NCI-H1417 (cell line): Measurements from ENCODE around the gene MYO1D.

Experiments
- DNase-seq, 3 experiments: peaks; one replicate each; lab custom pipeline; 2025; lab: John Stamatoyannopoulos, UW

MYO1D gene

GRCh38 chr17:32488177-32488542, 388.8 kb downstream of the MYO1D start:
- DNase-seq, result peak in 2 of 3 experiments; percentile 39 to 63

- DNase-seq, result peak; percentile 20 to 86 (median 78)
These were observed 389.3 kb downstream of the MYO1D start for GRCh38 chr17:32487473-32488176.

GRCh38 chr17:32486701-32487472, 390.0 kb downstream of the MYO1D start, which contains the start of gene CDK5R1:
Gene CDK5R1, plus strand, starts transcription at chr17:32486993. Its CDS starts 628 bp downstream, at chr17:32487621.
- DNase-seq, result peak; percentile 66 to 95 (median 92)

- DNase-seq, result peak; percentile 86 to 95 (median 94)
These were observed 390.7 kb downstream of the MYO1D start for GRCh38 chr17:32486111-32486700.

GRCh38 chr17:32485261-32486110, 391.4 kb downstream of the MYO1D start:
- peak in 2 of 3 experiments; percentile 36 to 47 for DNase-seq

- no peak for DNase-seq
These were observed 392.3 kb downstream of the MYO1D start for GRCh38 chr17:32484628-32485027.

- DNase-seq, result no peak
These were observed 392.9 kb downstream of the MYO1D start for GRCh38 chr17:32484041-32484461.

- peak; percentile 59 to 94 (median 80) for DNase-seq
These were observed 393.4 kb downstream of the MYO1D start for GRCh38 chr17:32483451-32484019.

GRCh38 chr17:32482568-32483320, 394.2 kb downstream of the MYO1D start:
- no peak for DNase-seq

GRCh38 chr17:32481193-32481592, 395.7 kb downstream of the MYO1D start:
- DNase-seq, result no peak

GRCh38 chr17:32479074-32479617, 397.8 kb downstream of the MYO1D start:
- no peak for DNase-seq

GRCh38 chr17:32477220-32477619, 399.7 kb downstream of the MYO1D start:
- no peak for DNase-seq

- DNase-seq, result no peak
These were observed 401.7 kb downstream of the MYO1D start for GRCh38 chr17:32475258-32475657.

- DNase-seq, result no peak
These were observed 405.3 kb downstream of the MYO1D start for GRCh38 chr17:32471652-32472051.

GRCh38 chr17:32470405-32471167, 406.3 kb downstream of the MYO1D start:
- DNase-seq, result no peak

GRCh38 chr17:32467949-32468348, 409.0 kb downstream of the MYO1D start:
- DNase-seq, result no peak

- no peak for DNase-seq
These were observed 412.6 kb downstream of the MYO1D start for GRCh38 chr17:32464374-32464773.

- no peak for DNase-seq
These were observed 413.6 kb downstream of the MYO1D start for GRCh38 chr17:32463304-32463703.

GRCh38 chr17:32461853-32462617, 414.9 kb downstream of the MYO1D start:
- DNase-seq, result peak; percentile 22 to 72 (median 43)
